Lower leg skin (tissue), 4 donors: ENCODE data around the gene PLK3. TPM values are rescaled to one million over a fixed set of nuclear protein-coding genes. Genes with fewer than 3 reads are reported as not detected.
"Not testable (repeated sequence)": the region's sequence is repeated elsewhere in the genome, so short reads cannot be mapped to it uniquely, and the experiment has no call there.

Experiments
- DNase-seq, 2 donors: peaks; one replicate each; pipeline ENCODE4 v3.0.0-alpha.2; 2019; ENCODE audit warnings: low spot score in 2 of 2
- H3K4me3 ChIP-seq: fragments of 200-600 bp; sonication (generic); 2 replicates; pipeline ENCODE4 v1.5.1; 2017; ENCODE audit warnings: mild to moderate bottlenecking, low read depth; ENCODE audit not compliant: poor library complexity, severe bottlenecking
- CTCF ChIP-seq, 3 donors: fragments of 450-650 bp; IDR thresholded peaks; one replicate each; pipeline ENCODE4 v1.5.1; 2016; ENCODE audit warnings: antibody characterized with exemption in 3 of 3, mild to moderate bottlenecking in 3 of 3, moderate library complexity in 2 of 3
- POLR2A ChIP-seq, 2 donors: fragments of 450-650 bp; IDR thresholded peaks; one replicate each; pipeline ENCODE4 v1.6.1; 2016 to 2017; ENCODE audit warnings: antibody characterized with exemption in 2 of 2, mild to moderate bottlenecking in 1 of 2, moderate library complexity in 1 of 2
- WGBS, 2 donors: methylation state at CpG; one replicate each; pipeline ENCODE4 v1.1.5; 2018; 5-methylcytosine and 5-hydroxymethylcytosine counted together
- intact Hi-C: fragments of 100-400 bp; cut with DNase I; formaldehyde crosslinking; loops from one replicate; pipeline ENCODE4 v1.15.0; 2023; ENCODE audit warnings: low total_unique reads
- total RNA-seq, 4 donors: library from RNA; depleted of rRNA; stranded (reverse); fragments of >200 nt; gene quantifications; one replicate each; pipeline ENCODE4 v1.1.0, GENCODE V29; 2016

PLK3 gene
- total RNA-seq, 4 donors from 2014 or later: 39.7 to 80.9 (median 44.9) TPM

- DNase-seq: peak in 1 of 2 donors; percentile 89
- WGBS, 2 donors: 69 to 80% methylated on average over 46 of the region's 48 CpGs
- no peak overlapping the region for H3K4me3 ChIP-seq
- intact Hi-C loops: no loop called here
- TF ChIP-seq CTCF (IDR thresholded peaks at IDR 0.05) (no peak), POLR2A (IDR thresholded peaks at IDR 0.05) (no peak)
These were observed 12.8 kb downstream of the PLK3 start for GRCh38 chr1:44812822-44813543.

GRCh38 chr1:44815926-44816325, 15.7 kb downstream of the PLK3 start:
- intact Hi-C loops, H3K4me3 ChIP-seq: not testable (repeated sequence)
- peak in 1 of 2 donors; percentile 36 for DNase-seq
- WGBS, 2 donors: 78 to 95% methylated on average over 9 of the region's 9 CpGs

GRCh38 chr1:44817307-44817706, 17.1 kb downstream of the PLK3 start:
- TF ChIP-seq POLR2A (IDR thresholded peaks at IDR 0.05) (no peak), CTCF (IDR thresholded peaks at IDR 0.05) (no peak)
- intact Hi-C loops: no loop called here

GRCh38 chr1:44817771-44818495, 17.8 kb downstream of the PLK3 start:
- TF ChIP-seq POLR2A (IDR thresholded peaks at IDR 0.05) (no peak), CTCF (IDR thresholded peaks at IDR 0.05) (no peak)
- H3K4me3 ChIP-seq: no peak overlapping the region
- peak in 1 of 2 donors; percentile 15 for DNase-seq
- 93 to 96% methylated on average over 11 of the region's 11 CpGs for WGBS, 2 donors
- intact Hi-C loops: no loop called here

More at GRCh38 chr1:44817307-44817706, 17.1 kb downstream of the PLK3 start:
- no peak overlapping the region for H3K4me3 ChIP-seq
- DNase-seq: no peak
- 54 to 67% methylated on average over 2 of the region's 2 CpGs for WGBS, 2 donors

GRCh38 chr1:44819196-44819607, 19.0 kb downstream of the PLK3 start:
- no peak for DNase-seq
- H3K4me3 ChIP-seq: peak overlapping the region; percentile 8
- 1 to 3% methylated on average over 13 of the region's 13 CpGs for WGBS, 2 donors
- intact Hi-C loops: no loop called here
- no peak for TF ChIP-seq POLR2A (IDR thresholded peaks at IDR 0.05)
- TF ChIP-seq CTCF (IDR thresholded peaks at IDR 0.05): no peak

GRCh38 chr1:44819608-44820327, 19.6 kb downstream of the PLK3 start:
- H3K4me3 ChIP-seq: peak overlapping the region; percentile 30
- intact Hi-C loops: no loop called here
- DNase-seq: peak; percentile 77 to 96
- TF ChIP-seq CTCF (IDR thresholded peaks at IDR 0.05) (no peak), POLR2A (IDR thresholded peaks at IDR 0.05) (peak in 1 of 2 donors; percentile 58)
- 0 to 2% methylated on average over 25 to 33 of the region's 33 CpGs for WGBS, 2 donors
